GM19463 (cell line): Measurements from ENCODE around the gene FMN2.
"Not testable (repeated sequence)": the region's sequence is repeated elsewhere in the genome, so short reads cannot be mapped to it uniquely, and the experiment has no call there.

ENCODE experiments used
- ATAC-seq: cut with Tn5 transposase; IDR thresholded peaks from one replicate; pipeline ENCODE4 v1.9.1; 2021; ENCODE audit warnings: mild to moderate bottlenecking, moderate library complexity; ENCODE audit not compliant: unreplicated experiment

The FMN2 gene

GRCh38 chr1:240244968-240245628 is 153.4 kb downstream of the FMN2 start:
- no peak for ATAC-seq

- no peak for ATAC-seq
Measured at GRCh38 chr1:240245629-240246020, 153.9 kb downstream of the FMN2 start.

- no peak for ATAC-seq
Measured at GRCh38 chr1:240247899-240248298, 156.2 kb downstream of the FMN2 start.

GRCh38 chr1:240254006-240254405 is 162.3 kb downstream of the FMN2 start:
- ATAC-seq = no peak

- no peak for ATAC-seq
Measured at GRCh38 chr1:240254778-240255291, 163.2 kb downstream of the FMN2 start.

- ATAC-seq = no peak
Measured at GRCh38 chr1:240255922-240256321, 164.2 kb downstream of the FMN2 start.

- ATAC-seq = no peak
Measured at GRCh38 chr1:240256836-240257503, 165.3 kb downstream of the FMN2 start.

GRCh38 chr1:240258910-240259309 is 167.2 kb downstream of the FMN2 start:
- no peak for ATAC-seq

GRCh38 chr1:240264494-240264893 is 172.8 kb downstream of the FMN2 start:
- ATAC-seq = not testable (repeated sequence)

GRCh38 chr1:240271081-240271480 is 179.4 kb downstream of the FMN2 start:
- no peak for ATAC-seq

GRCh38 chr1:240274569-240274968 is 182.9 kb downstream of the FMN2 start:
- no peak for ATAC-seq

- ATAC-seq = not testable (repeated sequence)
Measured at GRCh38 chr1:240275219-240275618, 183.5 kb downstream of the FMN2 start.

- no peak for ATAC-seq
Measured at GRCh38 chr1:240278082-240278481, 186.4 kb downstream of the FMN2 start.

- no peak for ATAC-seq
Measured at GRCh38 chr1:240280560-240281322, 189.1 kb downstream of the FMN2 start.

- ATAC-seq = no peak
Measured at GRCh38 chr1:240282061-240282830, 190.6 kb downstream of the FMN2 start.

- ATAC-seq = no peak
Measured at GRCh38 chr1:240284656-240285414, 193.2 kb downstream of the FMN2 start.

- ATAC-seq = no peak
Measured at GRCh38 chr1:240285540-240285939, 193.9 kb downstream of the FMN2 start.

GRCh38 chr1:240287722-240288121 is 196.0 kb downstream of the FMN2 start:
- no peak for ATAC-seq

GRCh38 chr1:240293706-240294105 is 202.0 kb downstream of the FMN2 start:
- ATAC-seq = no peak

- ATAC-seq = no peak
Measured at GRCh38 chr1:240294566-240294965, 202.9 kb downstream of the FMN2 start.
